Rectal smooth muscle tissue (tissue), 1 donor: Measurements from ENCODE around the gene TLCD1.
"Not testable (repeated sequence)": the region's sequence is repeated elsewhere in the genome, so short reads cannot be mapped to it uniquely, and the experiment has no call there.

Experiments
- H3K27ac ChIP-seq: one replicate; pipeline ENCODE4 v1.7.0; 2013; ENCODE audit warnings: low read depth, low read length, inconsistent platforms
- H3K27me3 ChIP-seq: one replicate; pipeline ENCODE4 v1.7.0; 2013; ENCODE audit warnings: low read length; ENCODE audit not compliant: control insufficient read depth, insufficient read depth
- H3K36me3 ChIP-seq: one replicate; pipeline ENCODE4 v1.7.0; 2013; ENCODE audit warnings: low read length; ENCODE audit not compliant: control insufficient read depth, insufficient read depth
- H3K4me1 ChIP-seq: one replicate; pipeline ENCODE4 v1.7.0; 2013; ENCODE audit warnings: low read length; ENCODE audit not compliant: control insufficient read depth, insufficient read depth
- H3K4me3 ChIP-seq: one replicate; pipeline ENCODE4 v1.7.0; 2013; ENCODE audit warnings: low read length
- H3K9ac ChIP-seq: one replicate; pipeline ENCODE4 v1.7.0; 2013; ENCODE audit warnings: low read length

The TLCD1 gene

GRCh38 chr17:28722417-28723158 lies 3.4 kb downstream of the TLCD1 start:
- peaks cover 18% of the 10 kb centered on the region for H3K36me3 ChIP-seq
- H3K4me1 ChIP-seq, result peaks cover 31% of the 10 kb centered on the region
- H3K27ac ChIP-seq, result no peak overlapping the region
- H3K9ac ChIP-seq, result no peak overlapping the region
- H3K27me3 ChIP-seq, result no peaks in the 10 kb centered on the region
- no peak overlapping the region for H3K4me3 ChIP-seq

- H3K4me1 ChIP-seq, result peaks cover 25% of the 10 kb centered on the region
- not testable (repeated sequence) for H3K9ac ChIP-seq, H3K27ac ChIP-seq, H3K27me3 ChIP-seq
- peak overlapping the region; percentile 95 for H3K4me3 ChIP-seq
- peaks cover 18% of the 10 kb centered on the region for H3K36me3 ChIP-seq
These were observed 5.1 kb downstream of the TLCD1 start for GRCh38 chr17:28720997-28721329.

GRCh38 chr17:28720247-28720996 lies 5.6 kb downstream of the TLCD1 start:
- Histone ChIP-seq H3K27ac (peak overlapping the region; percentile 85), H3K9ac (peak overlapping the region; percentile 69), H3K4me1 (peaks cover 25% of the 10 kb centered on the region), H3K36me3 (peaks cover 18% of the 10 kb centered on the region), H3K27me3 (no peaks in the 10 kb centered on the region), H3K4me3 (peak overlapping the region; percentile 95)

- H3K4me1 ChIP-seq, result peaks cover 25% of the 10 kb centered on the region
- H3K27me3 ChIP-seq, result no peaks in the 10 kb centered on the region
- H3K9ac ChIP-seq, result no peak overlapping the region
- peaks cover 24% of the 10 kb centered on the region for H3K36me3 ChIP-seq
- H3K4me3 ChIP-seq, result peak overlapping the region; percentile 95
- peak overlapping the region; percentile 85 for H3K27ac ChIP-seq
These were observed 7.0 kb downstream of the TLCD1 start for GRCh38 chr17:28719021-28719433.

- Histone ChIP-seq H3K4me1 (peaks cover 25% of the 10 kb centered on the region), H3K36me3 (peaks cover 23% of the 10 kb centered on the region), H3K9ac (peak overlapping the region; percentile 47)
These were observed 7.6 kb downstream of the TLCD1 start for GRCh38 chr17:28718333-28719020.

GRCh38 chr17:28717578-28718332 lies 8.3 kb downstream of the TLCD1 start, which contains the start of gene RAB34:
RAB34 (minus strand) TSS chr17:28717868; CDS start chr17:28717266, 602 bp downstream.
- Histone ChIP-seq H3K4me1 (peaks cover 25% of the 10 kb centered on the region), H3K27ac (peak within 1 kb of the TSS; percentile 90), H3K4me3 (peak within 1 kb of the TSS; percentile 71), H3K9ac (peak within 1 kb of the TSS; percentile 47), H3K36me3 (peaks cover 16% of the 10 kb centered on the region), H3K27me3 (no peaks in the 10 kb centered on the region)

More at GRCh38 chr17:28718333-28719020, 7.6 kb downstream of the TLCD1 start:
- Histone ChIP-seq H3K4me3 (peak overlapping the region; percentile 71), H3K27me3 (no peaks in the 10 kb centered on the region), H3K27ac (peak overlapping the region; percentile 90)

GRCh38 chr17:28716740-28717577 lies 9.1 kb downstream of the TLCD1 start:
- peaks cover 25% of the 10 kb centered on the region for H3K4me1 ChIP-seq
- H3K27me3 ChIP-seq, result no peaks in the 10 kb centered on the region
- H3K9ac ChIP-seq, result peak overlapping the region; percentile 35
- H3K36me3 ChIP-seq, result peaks cover 9% of the 10 kb centered on the region
- peak overlapping the region; percentile 71 for H3K4me3 ChIP-seq
- H3K27ac ChIP-seq, result peak overlapping the region; percentile 90

- Histone ChIP-seq H3K27ac (no peak overlapping the region), H3K27me3 (no peaks in the 10 kb centered on the region), H3K36me3 (peaks cover 9% of the 10 kb centered on the region), H3K4me1 (peaks cover 15% of the 10 kb centered on the region), H3K4me3 (no peak overlapping the region), H3K9ac (no peak overlapping the region)
These were observed 10.8 kb downstream of the TLCD1 start for GRCh38 chr17:28715217-28715616.

- H3K4me1 ChIP-seq, result peaks cover 14% of the 10 kb centered on the region
- no peak overlapping the region for H3K9ac ChIP-seq
- H3K36me3 ChIP-seq, result peaks cover 9% of the 10 kb centered on the region
- no peaks in the 10 kb centered on the region for H3K27me3 ChIP-seq
- H3K4me3 ChIP-seq, result no peak overlapping the region
- no peak overlapping the region for H3K27ac ChIP-seq
These were observed 11.8 kb downstream of the TLCD1 start for GRCh38 chr17:28714281-28714680.

GRCh38 chr17:28712705-28713415 lies 13.2 kb downstream of the TLCD1 start:
- no peaks in the 10 kb centered on the region for H3K27me3 ChIP-seq
- H3K4me3 ChIP-seq, result no peak overlapping the region
- H3K4me1 ChIP-seq, result peaks cover 5% of the 10 kb centered on the region
- H3K9ac ChIP-seq, result no peak overlapping the region
- peaks cover 9% of the 10 kb centered on the region for H3K36me3 ChIP-seq
- no peak overlapping the region for H3K27ac ChIP-seq
